Measurements from ENCODE around the gene OR2C1.

DNA sequence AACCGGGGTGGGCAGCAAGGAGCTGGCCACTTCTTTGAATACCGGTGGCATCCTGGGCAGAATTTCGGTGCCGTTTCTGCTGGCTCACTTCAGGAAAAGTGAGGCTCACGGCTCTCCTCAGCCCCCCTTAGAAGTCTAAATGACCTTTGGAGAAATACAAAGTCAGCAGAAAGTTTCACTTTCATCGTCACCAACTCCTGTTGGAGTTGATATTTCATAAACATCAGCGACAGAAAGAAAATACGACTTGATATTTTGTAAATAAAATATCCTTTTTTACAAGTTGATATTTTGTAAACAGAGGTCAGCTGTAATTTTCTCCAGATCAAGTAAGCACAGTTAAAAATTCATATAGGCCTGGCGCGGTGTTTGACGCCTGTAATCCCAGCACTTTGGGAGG, 49.6 kb upstream of the OR2C1 start:
- TF ChIP-seq, protein P1, sequence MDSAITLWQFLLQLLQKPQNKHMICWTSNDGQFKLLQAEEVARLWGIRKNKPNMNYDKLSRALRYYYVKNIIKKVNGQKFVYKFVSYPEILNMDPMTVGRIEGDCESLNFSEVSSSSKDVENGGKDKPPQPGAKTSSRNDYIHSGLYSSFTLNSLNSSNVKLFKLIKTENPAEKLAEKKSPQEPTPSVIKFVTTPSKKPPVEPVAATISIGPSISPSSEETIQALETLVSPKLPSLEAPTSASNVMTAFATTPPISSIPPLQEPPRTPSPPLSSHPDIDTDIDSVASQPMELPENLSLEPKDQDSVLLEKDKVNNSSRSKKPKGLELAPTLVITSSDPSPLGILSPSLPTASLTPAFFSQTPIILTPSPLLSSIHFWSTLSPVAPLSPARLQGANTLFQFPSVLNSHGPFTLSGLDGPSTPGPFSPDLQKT (IDR thresholded peaks at IDR 0.05; ENCODE audit: borderline replicate concordance, low read depth, low read length) = no peak
- TF ChIP-seq, protein P2, sequence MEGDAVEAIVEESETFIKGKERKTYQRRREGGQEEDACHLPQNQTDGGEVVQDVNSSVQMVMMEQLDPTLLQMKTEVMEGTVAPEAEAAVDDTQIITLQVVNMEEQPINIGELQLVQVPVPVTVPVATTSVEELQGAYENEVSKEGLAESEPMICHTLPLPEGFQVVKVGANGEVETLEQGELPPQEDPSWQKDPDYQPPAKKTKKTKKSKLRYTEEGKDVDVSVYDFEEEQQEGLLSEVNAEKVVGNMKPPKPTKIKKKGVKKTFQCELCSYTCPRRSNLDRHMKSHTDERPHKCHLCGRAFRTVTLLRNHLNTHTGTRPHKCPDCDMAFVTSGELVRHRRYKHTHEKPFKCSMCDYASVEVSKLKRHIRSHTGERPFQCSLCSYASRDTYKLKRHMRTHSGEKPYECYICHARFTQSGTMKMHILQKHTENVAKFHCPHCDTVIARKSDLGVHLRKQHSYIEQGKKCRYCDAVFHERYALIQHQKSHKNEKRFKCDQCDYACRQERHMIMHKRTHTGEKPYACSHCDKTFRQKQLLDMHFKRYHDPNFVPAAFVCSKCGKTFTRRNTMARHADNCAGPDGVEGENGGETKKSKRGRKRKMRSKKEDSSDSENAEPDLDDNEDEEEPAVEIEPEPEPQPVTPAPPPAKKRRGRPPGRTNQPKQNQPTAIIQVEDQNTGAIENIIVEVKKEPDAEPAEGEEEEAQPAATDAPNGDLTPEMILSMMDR (tag by site-specific recombination; IDR thresholded peaks at IDR 0.05) = no peak
- TF ChIP-seq, protein P3, sequence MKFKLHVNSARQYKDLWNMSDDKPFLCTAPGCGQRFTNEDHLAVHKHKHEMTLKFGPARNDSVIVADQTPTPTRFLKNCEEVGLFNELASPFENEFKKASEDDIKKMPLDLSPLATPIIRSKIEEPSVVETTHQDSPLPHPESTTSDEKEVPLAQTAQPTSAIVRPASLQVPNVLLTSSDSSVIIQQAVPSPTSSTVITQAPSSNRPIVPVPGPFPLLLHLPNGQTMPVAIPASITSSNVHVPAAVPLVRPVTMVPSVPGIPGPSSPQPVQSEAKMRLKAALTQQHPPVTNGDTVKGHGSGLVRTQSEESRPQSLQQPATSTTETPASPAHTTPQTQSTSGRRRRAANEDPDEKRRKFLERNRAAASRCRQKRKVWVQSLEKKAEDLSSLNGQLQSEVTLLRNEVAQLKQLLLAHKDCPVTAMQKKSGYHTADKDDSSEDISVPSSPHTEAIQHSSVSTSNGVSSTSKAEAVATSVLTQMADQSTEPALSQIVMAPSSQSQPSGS (tag by site-specific recombination; IDR thresholded peaks at IDR 0.05; ENCODE audit: low read depth) = no peak
- no peak for TF ChIP-seq ZFP69B (tag by site-specific recombination; IDR thresholded peaks at IDR 0.05)

Data from HEK293 (cell line).